SH-SY5Y (cell line): ENCODE results near the gene CADPS2.

Experiments used
- GATA2 ChIP-seq: IDR thresholded peaks from 2 replicates; pipeline ENCODE4 v1.6.1; 2011; ENCODE audit warnings: mild to moderate bottlenecking, low read depth, low read length
- GATA3 ChIP-seq: IDR thresholded peaks from 2 replicates; pipeline ENCODE4 v1.6.1; 2011; ENCODE audit warnings: low read depth, mild to moderate bottlenecking, low read length, moderate library complexity

- TF ChIP-seq GATA2 (no peak), GATA3 (no peak)
These were observed 580.6 kb downstream of the CADPS2 start for GRCh38 chr7:122305475-122306319.
